Placental pericyte (primary cell): ENCODE measurements around the gene APC. TPM values are rescaled to one million over a fixed set of nuclear protein-coding genes. Genes with fewer than 3 reads are reported as not detected.

Source experiments
- small RNA-seq: library from RNA; depleted of rRNA; stranded (forward); fragments of <200 nt; gene quantifications from one replicate; pipeline ENCODE3, GENCODE V24; 2012; ENCODE audit warnings: low replicate concordance
- total RNA-seq: library from RNA; depleted of rRNA; stranded (reverse); fragments of >200 nt; gene quantifications from 2 replicates; pipeline ENCODE4 v1.2.3, GENCODE V29; 2012

APC gene
- total RNA-seq: 36.8 and 62.4 TPM in 2 replicates

DNA sequence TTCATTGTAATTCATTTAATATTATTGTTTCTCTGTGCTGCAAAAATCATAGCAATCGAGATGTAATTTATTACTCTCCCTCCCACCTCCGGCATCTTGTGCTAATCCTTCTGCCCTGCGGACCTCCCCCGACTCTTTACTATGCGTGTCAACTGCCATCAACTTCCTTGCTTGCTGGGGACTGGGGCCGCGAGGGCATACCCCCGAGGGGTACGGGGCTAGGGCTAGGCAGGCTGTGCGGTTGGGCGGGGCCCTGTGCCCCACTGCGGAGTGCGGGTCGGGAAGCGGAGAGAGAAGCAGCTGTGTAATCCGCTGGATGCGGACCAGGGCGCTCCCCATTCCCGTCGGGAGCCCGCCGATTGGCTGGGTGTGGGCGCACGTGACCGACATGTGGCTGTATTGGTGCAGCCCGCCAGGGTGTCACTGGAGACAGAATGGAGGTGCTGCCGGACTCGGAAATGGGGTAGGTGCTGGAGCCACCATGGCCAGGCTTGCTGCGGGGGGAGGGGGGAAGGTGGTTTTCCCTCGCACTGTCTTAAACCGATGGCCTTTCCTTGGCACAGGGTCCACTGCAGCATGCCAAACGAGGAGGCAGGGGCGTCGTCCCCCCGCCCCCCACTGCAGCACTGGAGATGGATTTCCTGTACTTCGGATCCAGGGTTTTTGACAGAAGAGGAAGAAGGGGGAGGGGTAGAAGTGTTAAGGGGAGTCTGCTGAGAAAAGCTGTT is at the start of gene APC:
Gene APC, plus strand, starts transcription at position 423 of the 728 bp plus-strand sequence. CDS start 17,006 bp downstream, outside the sequence.

DNA sequence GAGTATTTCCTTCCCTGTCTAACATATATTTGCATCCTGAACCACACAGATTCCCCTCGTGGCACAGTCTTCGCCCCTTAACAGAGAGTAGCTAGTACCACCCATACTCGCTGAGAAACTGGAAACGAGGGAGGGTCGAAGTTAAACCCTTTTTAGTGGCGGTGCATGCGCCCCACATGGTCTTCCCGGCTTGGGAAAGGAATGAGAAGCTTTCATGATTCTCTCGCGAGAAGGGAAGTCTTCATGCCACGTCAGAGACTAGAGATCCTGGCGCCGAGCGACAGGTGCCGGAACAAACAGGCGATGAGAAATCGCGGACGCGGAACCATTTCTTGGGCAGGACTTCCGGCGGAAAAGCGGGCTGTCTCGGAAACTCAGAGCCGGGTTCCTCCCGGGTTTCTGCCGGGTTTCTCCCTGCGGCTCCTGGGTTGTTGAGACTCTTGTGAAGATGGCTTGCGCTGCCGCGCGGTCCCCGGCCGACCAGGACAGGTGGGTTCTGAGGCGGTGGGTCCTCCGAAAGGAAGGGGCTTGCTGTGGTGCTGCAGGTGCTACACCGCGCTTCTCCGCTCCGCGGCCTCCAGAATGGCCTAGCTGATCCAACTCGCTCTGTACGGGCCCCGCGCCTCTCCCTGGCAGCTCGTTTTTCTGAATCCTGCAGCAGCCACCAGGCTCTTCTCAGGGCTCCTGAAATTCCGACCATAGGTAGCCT is 123.4 kb downstream of the APC start, which contains the start of gene SRP19:
Gene SRP19, plus strand, starts transcription at position 359 of the 709 bp plus-strand sequence. Its CDS starts 90 bp downstream, at position 449.

Small RNAs within 50 kb of the gene (small RNA-seq; reads per million reads assigned to genes)
- not detected for gene RNU6-482P

Other genes with a start within 250 kb of the APC start
- gene SRP19, start 123.4 kb downstream of the APC start, total RNA-seq: 60.1 and 93.7 TPM in 2 replicates
- 41.4 and 56.0 TPM in 2 replicates for gene REEP5, start 184.3 kb downstream of the APC start, total RNA-seq
- gene DCP2, start 238.9 kb downstream of the APC start, total RNA-seq: 23.0 and 37.1 TPM in 2 replicates